HL-60 (cell line): ENCODE data around the gene PROK2.

ENCODE experiments used
- CTCF ChIP-seq: IDR thresholded peaks from one replicate; pipeline ENCODE4 v1.5.1; 2011; ENCODE audit warnings: low read length, control low read depth, inconsistent platforms; ENCODE audit not compliant: insufficient read depth
- REST ChIP-seq: IDR thresholded peaks from 2 replicates; pipeline ENCODE4 v1.6.1; 2012; ENCODE audit warnings: low read depth; ENCODE audit not compliant: insufficient replicate concordance

GRCh38 chr3:71724171-71724453 lies 60.8 kb downstream of the PROK2 start:
- TF ChIP-seq CTCF (no peak), REST (no peak)
